AG10803 (cell line): ENCODE measurements around the gene HIBCH.
A peak's percentile ranks its signal among the peaks of the same experiment; 100 is the strongest.
"Not testable (repeated sequence)": the region's sequence is repeated elsewhere in the genome, so short reads cannot be mapped to it uniquely, and the experiment has no call there.

Experiments
- DNase-seq: peaks from one replicate; pipeline ENCODE4 v3.0.0; 2010; ENCODE audit warnings: low read depth
- H3K4me3 ChIP-seq: 2 replicates; pipeline ENCODE4 v1.5.1; 2011; ENCODE audit warnings: mild to moderate bottlenecking, low read length, control low read depth
- TF ChIP-seq, protein P1 (sequence below): conservative IDR thresholded peaks from 2 replicates; pipeline ENCODE4 v1.5.1; 2011; ENCODE audit warnings: mild to moderate bottlenecking, low read length, control low read depth, inconsistent platforms

The HIBCH gene

DNA sequence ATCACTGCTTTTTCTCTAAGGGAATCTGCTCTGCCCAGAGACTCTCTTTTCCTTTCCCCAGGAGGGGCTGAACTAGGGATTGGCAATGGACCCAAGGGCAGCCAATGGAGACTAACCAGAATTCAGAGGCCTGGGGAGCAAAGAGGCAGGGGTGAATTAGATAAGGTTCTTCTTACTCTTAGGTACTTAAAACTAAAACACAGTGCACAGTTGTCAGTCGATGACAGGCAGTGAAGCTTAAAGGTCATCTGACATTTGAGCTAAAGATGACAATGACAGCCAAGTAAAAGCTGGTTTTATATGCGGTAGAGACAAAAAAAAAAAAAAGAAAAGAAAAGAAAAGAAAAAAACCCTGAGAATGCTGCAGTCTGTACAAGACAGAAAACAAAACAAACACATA, 57.8 kb downstream of the HIBCH start:
- TF ChIP-seq, protein P1, sequence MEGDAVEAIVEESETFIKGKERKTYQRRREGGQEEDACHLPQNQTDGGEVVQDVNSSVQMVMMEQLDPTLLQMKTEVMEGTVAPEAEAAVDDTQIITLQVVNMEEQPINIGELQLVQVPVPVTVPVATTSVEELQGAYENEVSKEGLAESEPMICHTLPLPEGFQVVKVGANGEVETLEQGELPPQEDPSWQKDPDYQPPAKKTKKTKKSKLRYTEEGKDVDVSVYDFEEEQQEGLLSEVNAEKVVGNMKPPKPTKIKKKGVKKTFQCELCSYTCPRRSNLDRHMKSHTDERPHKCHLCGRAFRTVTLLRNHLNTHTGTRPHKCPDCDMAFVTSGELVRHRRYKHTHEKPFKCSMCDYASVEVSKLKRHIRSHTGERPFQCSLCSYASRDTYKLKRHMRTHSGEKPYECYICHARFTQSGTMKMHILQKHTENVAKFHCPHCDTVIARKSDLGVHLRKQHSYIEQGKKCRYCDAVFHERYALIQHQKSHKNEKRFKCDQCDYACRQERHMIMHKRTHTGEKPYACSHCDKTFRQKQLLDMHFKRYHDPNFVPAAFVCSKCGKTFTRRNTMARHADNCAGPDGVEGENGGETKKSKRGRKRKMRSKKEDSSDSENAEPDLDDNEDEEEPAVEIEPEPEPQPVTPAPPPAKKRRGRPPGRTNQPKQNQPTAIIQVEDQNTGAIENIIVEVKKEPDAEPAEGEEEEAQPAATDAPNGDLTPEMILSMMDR, result no peak
- DNase-seq, result no peak
- no peak overlapping the region for H3K4me3 ChIP-seq

DNA sequence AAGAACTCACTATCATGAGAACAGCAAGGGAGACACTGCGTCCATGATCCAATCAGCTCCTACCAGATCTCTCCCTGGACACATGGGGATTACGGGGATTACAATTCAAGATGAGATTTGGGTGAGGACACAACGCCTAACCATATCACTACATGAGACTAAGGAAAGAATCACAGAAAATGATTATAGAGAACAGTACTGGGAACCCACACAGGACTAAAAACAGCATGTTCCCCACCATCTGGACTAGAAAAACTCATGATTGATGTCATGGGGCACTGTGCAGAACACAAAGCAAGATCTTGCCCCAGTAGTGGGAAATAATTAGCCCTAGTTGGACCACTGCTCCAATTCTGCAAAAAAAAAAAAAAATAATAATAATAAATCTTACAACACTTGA, 63.5 kb downstream of the HIBCH start:
- DNase-seq, result no peak
- TF ChIP-seq, protein P1, result no peak
- no peak overlapping the region for H3K4me3 ChIP-seq

DNA sequence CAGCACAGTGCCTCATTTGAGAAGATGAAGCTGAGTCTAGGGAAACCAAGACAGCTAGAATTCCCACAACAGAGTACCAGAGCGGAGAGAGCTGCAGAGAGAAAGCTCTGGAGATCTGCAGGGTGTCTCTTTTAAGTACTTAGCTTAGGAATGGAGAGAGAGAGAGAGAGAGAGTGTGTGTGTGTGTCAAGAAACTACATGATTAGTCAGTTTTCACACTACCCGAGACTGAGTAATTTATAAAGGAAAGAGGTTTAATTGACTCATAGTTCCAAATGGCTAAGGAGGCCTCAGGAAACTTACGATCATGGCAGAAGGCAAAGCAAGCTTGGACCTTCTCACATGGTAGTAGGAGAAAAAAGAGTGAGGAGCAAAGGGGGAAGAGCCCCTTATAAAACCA, 64.0 kb downstream of the HIBCH start:
- TF ChIP-seq, protein P1, result no peak
- H3K4me3 ChIP-seq, result no peak overlapping the region
- DNase-seq, result no peak

DNA sequence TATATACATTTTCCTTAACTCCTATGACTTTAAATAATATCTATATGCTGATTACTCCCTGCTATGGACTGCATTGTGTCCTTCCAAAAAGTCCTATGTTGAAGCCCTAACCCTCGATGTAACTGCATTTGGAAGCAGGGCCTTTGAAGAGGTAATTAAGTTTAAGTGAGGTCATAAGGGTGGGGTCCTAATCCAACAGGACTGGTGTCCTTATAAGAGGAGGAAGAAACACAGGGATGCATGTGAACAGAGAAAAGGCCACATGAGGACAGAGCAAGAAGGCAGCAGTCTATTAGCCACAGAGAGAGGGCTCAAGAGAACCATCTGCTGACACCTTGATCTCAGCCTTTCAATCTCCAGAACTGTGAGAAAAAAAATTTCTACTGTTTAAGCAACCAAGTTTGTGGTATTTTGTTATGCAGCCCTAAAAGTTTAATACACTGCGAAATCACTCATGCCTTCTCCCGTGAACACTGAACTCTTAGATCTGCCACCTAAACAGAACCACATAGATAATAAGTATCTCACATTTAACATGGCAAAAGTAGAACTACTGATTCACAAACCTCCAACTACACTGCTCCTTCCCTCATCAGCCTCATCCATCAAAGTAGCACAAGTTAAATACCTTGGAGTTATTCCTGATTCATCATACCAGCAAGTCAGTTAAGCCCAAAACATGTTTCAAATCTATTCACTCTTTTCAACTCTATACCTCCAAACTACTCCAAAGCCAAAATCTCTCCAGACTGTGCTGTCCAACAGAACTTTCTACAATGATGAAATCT, 65.4 kb downstream of the HIBCH start:
- DNase-seq, result peak; percentile 23
- TF ChIP-seq, protein P1, result no peak
- H3K4me3 ChIP-seq, result no peak overlapping the region

DNA sequence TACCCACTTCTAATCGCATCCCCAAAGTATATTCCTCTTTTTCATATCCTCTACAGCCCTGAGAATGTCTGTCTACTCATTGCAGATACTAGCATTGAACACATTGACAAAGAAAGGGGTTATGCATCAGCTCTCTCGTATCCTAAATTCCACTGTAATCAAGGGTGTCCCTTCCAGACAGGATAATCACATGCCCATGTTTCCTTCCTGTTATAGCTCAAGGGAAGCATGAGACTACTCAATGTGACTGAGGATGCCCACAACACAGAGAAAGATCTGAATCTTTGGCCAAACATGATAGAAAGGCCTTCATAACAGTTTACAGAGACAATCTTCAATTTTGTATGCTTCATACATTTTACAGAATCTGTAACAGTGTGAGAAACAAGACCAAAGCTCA, 69.2 kb downstream of the HIBCH start:
- TF ChIP-seq, protein P1, result no peak
- DNase-seq, result no peak
- no peak overlapping the region for H3K4me3 ChIP-seq

DNA sequence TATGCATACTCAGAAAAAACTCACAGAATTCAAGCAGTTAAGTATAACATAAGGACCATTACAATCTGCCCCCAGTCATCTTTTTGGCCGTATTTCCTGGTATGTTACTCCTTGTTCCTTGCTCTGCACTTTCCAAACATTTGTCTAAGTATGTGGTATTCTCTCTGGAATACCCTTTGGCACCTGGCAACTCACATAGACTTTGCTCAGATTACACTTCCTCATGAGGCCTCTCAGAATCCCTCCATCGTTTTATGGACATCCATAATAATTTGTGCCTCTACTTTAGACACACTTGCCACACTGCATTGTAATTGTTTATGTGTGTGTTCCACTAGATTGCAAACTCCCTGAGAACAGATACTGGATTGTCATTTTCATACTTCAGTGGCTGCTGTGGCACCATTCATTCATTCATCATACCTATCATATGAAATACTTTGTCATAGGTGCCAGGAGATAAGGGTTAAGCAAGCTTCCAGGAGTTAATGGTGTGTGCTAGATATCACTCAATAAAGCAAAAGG, 84.0 kb downstream of the HIBCH start:
- no peak for DNase-seq
- TF ChIP-seq, protein P1, result no peak
- no peak overlapping the region for H3K4me3 ChIP-seq

DNA sequence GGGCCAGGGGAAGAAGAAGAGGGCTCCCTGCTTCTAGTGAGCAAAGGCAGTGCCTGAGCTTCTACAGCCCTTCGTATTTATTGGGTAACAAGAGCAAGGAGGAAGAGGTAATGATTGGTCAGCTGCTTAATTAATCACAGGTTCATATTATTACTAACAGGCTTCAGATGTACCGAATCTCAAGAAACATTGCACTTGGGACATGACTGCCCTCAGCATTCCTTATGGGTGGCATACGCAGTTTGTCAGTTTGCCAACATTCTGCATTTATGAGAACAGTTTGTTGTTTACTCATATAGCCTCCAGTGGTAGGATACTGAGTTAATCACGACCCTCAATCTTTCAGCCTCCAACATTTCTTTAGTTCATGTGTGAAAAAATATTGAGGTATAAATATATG, 84.5 kb downstream of the HIBCH start:
- H3K4me3 ChIP-seq, result no peak overlapping the region
- TF ChIP-seq, protein P1, result no peak
- peak; percentile 35 for DNase-seq

DNA sequence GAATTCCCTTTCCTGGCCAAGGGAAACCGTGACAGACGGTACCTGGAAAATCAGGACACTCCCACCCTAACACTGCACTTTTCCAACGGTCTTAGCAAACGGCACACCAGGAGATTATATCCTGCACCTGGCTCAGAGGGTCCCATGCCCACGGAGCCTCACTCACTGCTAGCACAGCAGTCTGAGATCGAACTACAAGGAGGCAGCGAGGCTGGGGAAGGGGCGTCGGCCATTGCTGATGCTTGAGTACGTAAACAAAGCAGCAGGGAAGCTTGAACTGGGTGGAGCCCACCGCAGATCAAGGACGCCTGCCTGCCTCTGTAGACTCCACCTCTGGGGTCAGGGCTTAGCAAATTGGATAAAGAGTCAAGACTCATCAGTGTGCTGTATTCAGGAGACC, 95.6 kb downstream of the HIBCH start:
- not testable (repeated sequence) for DNase-seq, H3K4me3 ChIP-seq

DNA sequence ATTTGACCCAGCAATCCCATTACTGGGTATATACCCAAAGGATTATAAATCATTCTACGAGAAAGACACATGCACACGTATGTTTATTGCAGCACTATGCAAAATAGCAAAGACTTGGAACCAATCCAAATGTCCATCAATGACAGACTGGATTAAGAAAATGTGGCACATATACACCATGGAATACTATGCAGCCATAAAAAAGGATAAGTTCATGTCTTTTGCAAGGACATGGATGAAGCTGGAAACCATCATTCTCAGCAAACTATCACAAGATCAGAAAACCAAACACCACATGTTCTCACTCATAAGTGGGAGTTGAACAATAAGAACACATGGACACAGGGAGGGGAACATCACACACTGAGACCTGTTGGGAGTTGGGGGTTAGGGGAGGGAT, 96.9 kb downstream of the HIBCH start:
- not testable (repeated sequence) for DNase-seq, H3K4me3 ChIP-seq
